GM18505 (cell line): ENCODE data around the gene MYO1D.
"Not testable (repeated sequence)": the region's sequence is repeated elsewhere in the genome, so short reads cannot be mapped to it uniquely, and the experiment has no call there.

ENCODE experiments used
- ATAC-seq: cut with Tn5 transposase; IDR thresholded peaks from one replicate; pipeline ENCODE4 v1.9.1; 2021; ENCODE audit not compliant: unreplicated experiment
- POLR2A ChIP-seq: IDR thresholded peaks from 4 replicates; pipeline ENCODE4 v1.6.1; 2011; ENCODE audit warnings: borderline replicate concordance; ENCODE audit not compliant: insufficient read depth, insufficient read length; ENCODE audit errors: extremely low read depth

The MYO1D gene

GRCh38 chr17:32876417-32877163, at the start of gene MYO1D:
TSS of gene MYO1D (minus strand) at chr17:32877124. CDS start at chr17:32876872, 252 bp downstream.
- peak; percentile 54 for TF ChIP-seq POLR2A
- ATAC-seq: peak; percentile 51

- no peak for ATAC-seq
- no peak for TF ChIP-seq POLR2A
These were observed 49.3 kb upstream of the MYO1D start for GRCh38 chr17:32926183-32926582.

GRCh38 chr17:32923905-32924304, 47.0 kb upstream of the MYO1D start:
- not testable (repeated sequence) for ATAC-seq

GRCh38 chr17:32921017-32921416, 44.1 kb upstream of the MYO1D start:
- no peak for ATAC-seq
- TF ChIP-seq POLR2A: no peak

- no peak for ATAC-seq
- TF ChIP-seq POLR2A: no peak
These were observed 43.4 kb upstream of the MYO1D start for GRCh38 chr17:32920293-32920692.

GRCh38 chr17:32919876-32920275, 43.0 kb upstream of the MYO1D start:
- ATAC-seq: not testable (repeated sequence)

- no peak for ATAC-seq
- no peak for TF ChIP-seq POLR2A
These were observed 40.9 kb upstream of the MYO1D start for GRCh38 chr17:32917842-32918241.

GRCh38 chr17:32917081-32917480, 40.2 kb upstream of the MYO1D start:
- no peak for TF ChIP-seq POLR2A
- no peak for ATAC-seq

- TF ChIP-seq POLR2A: no peak
- no peak for ATAC-seq
These were observed 39.2 kb upstream of the MYO1D start for GRCh38 chr17:32916134-32916533.

- no peak for TF ChIP-seq POLR2A
- ATAC-seq: no peak
These were observed 38.3 kb upstream of the MYO1D start for GRCh38 chr17:32915245-32915644.

- ATAC-seq: no peak
- no peak for TF ChIP-seq POLR2A
These were observed 37.3 kb upstream of the MYO1D start for GRCh38 chr17:32914181-32914580.

- TF ChIP-seq POLR2A: no peak
- ATAC-seq: no peak
These were observed 36.7 kb upstream of the MYO1D start for GRCh38 chr17:32913593-32913992.

- TF ChIP-seq POLR2A: no peak
- ATAC-seq: no peak
These were observed 35.4 kb upstream of the MYO1D start for GRCh38 chr17:32912218-32912897.

GRCh38 chr17:32910769-32911168, 33.8 kb upstream of the MYO1D start:
- ATAC-seq: no peak
- TF ChIP-seq POLR2A: no peak
